Tongue (tissue), 2 donors: ENCODE measurements around the gene OSBP2. TPM values are rescaled to one million over a fixed set of nuclear protein-coding genes. Genes with fewer than 3 reads are reported as not detected.

Experiments
- DNase-seq: peaks from one replicate; pipeline ENCODE4 v3.0.0-alpha.2; 2015
- total RNA-seq: library from RNA; depleted of rRNA; stranded (reverse); fragments of >200 nt; gene quantifications from one replicate; pipeline ENCODE4 v1.2.3, GENCODE V29; 2014

Gene OSBP2
- total RNA-seq, 1 donor from 2014 or later, result 6.8 TPM

DNA sequence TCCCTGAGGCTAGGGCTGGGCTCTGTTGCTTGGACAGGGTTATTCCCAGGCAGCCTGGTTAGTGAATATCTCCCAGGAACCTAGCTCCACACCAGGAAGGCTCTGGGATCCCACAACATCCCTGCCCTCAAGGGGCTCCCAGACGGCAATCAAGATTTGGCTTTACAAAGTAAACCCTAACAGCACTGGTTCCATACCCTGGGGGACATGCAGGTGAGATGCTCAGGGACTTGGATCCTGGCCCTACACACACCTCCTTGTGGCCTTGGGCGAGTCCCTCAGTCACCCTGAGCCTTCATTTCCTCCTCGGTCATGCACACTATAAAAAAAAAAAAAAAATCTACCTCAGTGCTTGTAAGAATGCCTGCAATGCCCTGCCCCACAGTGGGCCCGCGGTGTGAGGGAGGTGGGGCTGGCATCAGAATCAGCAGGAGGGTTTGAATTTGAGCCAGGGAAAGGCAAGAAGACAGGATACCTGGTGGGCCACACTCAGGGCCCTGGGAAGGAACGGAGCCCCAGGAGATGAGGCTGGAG is 187.6 kb downstream of the OSBP2 start:
- no peak for DNase-seq

GRCh38 chr22:30882974-30883533 is 188.4 kb downstream of the OSBP2 start:
- no peak for DNase-seq

DNA sequence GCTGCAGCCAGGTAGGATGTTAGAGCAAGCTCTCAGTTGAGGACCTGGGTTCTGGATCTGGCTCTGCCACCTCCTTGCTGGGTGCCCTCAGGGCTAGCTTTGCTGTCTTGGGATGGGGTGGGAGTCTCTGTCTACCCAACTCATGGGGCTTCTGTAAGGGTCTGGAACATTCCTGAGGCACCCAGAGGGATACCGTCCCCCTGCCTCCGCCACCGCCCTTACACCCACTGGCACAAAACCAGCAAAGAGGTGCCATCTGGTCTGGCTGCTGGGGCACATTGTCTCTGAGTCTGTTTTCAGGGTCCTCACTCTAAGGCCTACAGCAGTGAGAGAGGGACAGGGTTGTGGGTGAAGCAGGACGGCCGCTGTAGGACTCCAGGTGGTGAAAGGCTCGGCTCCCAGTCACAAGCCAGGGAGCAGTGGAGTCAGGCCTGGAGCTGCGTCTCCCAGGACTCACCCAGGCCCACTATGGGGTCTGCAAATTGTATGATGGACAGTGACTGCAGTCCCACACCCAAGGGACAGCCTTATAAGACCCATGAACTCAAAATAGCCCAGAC is 189.0 kb downstream of the OSBP2 start:
- no peak for DNase-seq

DNA sequence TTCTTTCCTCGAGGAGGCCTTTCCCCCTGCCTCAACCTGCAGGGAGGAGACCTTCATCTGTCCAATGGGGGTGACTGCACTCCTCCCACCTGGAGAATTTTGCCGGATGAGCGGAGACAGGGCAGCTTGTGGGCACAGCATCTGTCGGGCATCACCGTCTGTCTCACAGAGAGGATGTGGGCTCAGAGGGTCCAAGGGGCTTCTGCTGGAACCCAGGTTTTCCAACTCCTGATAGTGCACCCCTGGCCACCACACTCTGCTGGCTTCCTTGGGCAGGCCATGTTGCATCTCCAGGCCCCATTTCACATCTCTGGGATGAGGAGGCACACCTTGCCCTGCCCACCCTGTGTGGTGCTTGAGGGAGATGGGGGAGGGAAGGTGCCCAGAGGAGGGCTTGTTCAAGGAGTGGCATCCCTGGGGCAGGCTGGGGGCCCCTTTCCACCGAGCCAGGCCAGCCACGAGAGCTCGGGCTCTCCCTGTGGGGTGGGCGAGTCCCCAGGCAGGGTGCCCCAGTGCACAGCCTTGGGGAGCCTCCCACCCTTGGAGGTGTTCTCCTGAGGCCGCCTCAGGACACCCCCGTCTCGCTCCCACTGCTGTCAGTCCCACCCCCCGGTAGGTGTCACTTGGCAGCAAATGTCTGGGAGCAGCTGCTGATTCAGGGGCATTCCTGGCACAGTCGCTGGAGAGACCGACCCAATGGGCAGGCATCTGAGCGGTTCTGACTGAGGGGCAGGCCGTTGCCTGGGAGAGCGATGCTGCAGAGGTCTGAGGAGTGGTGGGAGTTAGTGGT is 189.7 kb downstream of the OSBP2 start:
- no peak for DNase-seq

GRCh38 chr22:30885001-30885366 is 190.3 kb downstream of the OSBP2 start:
- no peak for DNase-seq

- no peak for DNase-seq
Measured at GRCh38 chr22:30885591-30885990, 190.9 kb downstream of the OSBP2 start.

GRCh38 chr22:30887453-30887852 is 192.8 kb downstream of the OSBP2 start:
- no peak for DNase-seq

DNA sequence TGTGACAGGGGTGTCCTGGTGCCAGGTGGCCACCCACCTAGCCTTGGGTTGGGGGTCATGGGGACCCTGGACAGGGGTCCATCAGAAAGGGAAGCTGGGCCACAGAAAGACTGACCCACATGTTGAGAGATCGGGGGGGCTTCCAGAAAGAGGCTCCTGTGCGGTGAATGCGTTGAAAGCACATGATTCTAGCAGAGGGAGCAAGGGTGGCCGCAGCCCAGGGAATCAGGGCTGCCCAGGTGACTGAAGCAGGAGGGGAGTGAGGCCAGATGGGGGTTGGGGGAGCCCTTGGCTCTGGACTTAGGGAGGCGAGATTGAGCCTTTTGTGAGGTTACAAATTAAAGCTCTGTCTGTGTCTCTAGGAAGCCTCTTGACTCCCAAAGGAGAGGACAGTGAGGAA is 193.2 kb downstream of the OSBP2 start:
- DNase-seq, result no peak

- no peak for DNase-seq
Measured at GRCh38 chr22:30889268-30889995, 194.8 kb downstream of the OSBP2 start.

DNA sequence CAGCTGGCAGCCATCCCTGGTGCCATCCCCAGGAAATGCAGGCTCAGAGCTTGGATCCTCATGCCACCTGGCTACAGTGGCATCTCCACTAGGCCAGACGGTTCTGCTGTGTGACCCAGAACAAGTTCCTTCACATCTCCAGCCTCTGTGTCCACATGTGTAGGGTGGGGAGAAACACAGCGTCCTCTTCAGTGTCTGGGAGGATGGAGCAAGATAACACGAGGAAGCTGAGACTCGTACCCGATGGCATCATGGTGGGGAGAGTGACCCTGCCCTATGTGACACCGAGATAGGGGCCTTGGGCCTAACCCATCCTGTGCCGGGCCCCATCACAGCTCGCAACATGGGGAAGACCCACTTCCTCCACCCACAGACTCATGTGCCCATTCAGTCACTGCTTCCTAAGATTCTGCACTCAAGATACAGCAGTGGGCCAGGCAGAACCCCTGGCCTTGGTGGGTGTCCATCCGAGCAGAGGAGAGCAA is 195.4 kb downstream of the OSBP2 start:
- no peak for DNase-seq

GRCh38 chr22:30890686-30891442 is 196.2 kb downstream of the OSBP2 start:
- no peak for DNase-seq

DNA sequence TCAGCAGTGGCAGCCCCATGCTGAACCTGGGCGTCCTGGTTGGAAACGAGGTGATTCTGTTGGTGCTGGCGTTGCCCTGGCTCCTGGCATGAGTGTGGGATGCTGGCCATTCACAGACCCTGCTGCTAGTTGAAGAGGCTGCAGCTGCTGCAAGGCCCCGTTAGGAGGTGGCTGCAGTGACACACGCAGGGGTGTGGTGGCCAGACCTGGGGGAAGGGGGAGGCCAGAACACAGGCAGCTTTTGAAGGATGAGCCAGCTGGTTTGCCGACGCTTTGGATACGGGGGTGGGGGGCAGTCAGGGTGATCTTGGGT is 196.7 kb downstream of the OSBP2 start:
- peak; percentile 19 for DNase-seq

DNA sequence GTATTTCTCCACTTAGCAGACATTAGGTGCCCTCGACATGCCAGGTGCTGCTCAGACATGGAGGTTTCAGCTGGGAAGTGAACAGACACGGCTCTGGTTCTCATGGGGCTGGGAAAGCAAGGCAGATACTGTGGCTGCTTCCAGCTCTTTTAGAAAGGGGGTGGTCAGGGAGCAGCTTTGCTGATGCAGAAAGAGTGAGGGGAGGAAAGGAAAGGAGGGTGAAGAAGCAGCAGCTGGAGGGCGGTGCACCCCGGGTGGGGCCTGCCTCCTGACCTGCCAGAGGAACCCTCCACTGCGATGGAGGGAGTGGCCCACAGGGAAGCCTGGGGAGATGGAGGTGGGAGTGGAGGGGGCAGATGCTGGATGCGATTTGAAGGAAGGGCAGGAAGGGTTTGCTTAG is 197.1 kb downstream of the OSBP2 start:
- DNase-seq, result no peak

GRCh38 chr22:30892286-30892685 is 197.6 kb downstream of the OSBP2 start:
- DNase-seq, result no peak

- DNase-seq, result no peak
Measured at GRCh38 chr22:30892731-30893221, 198.1 kb downstream of the OSBP2 start.

GRCh38 chr22:30893434-30894370 is 199.0 kb downstream of the OSBP2 start:
- DNase-seq, result no peak

DNA sequence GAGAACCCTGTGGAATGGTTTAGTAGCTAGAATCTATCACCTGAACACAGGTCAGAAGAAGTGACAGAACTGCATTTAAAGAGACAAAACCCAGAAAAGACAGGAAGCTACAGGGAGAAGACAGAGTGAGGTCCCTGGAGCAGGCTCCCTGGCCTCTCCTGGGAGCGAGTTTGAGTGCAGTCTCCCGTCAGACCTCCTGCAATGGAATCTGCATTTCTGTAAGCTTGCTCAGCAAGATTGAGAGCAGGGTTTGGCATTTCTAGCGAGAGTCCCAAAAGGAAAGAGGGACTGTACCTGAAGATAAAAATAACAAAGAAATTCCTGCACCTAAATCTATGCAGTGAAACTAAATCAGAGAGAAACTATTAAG is 199.7 kb downstream of the OSBP2 start:
- no peak for DNase-seq

DNA sequence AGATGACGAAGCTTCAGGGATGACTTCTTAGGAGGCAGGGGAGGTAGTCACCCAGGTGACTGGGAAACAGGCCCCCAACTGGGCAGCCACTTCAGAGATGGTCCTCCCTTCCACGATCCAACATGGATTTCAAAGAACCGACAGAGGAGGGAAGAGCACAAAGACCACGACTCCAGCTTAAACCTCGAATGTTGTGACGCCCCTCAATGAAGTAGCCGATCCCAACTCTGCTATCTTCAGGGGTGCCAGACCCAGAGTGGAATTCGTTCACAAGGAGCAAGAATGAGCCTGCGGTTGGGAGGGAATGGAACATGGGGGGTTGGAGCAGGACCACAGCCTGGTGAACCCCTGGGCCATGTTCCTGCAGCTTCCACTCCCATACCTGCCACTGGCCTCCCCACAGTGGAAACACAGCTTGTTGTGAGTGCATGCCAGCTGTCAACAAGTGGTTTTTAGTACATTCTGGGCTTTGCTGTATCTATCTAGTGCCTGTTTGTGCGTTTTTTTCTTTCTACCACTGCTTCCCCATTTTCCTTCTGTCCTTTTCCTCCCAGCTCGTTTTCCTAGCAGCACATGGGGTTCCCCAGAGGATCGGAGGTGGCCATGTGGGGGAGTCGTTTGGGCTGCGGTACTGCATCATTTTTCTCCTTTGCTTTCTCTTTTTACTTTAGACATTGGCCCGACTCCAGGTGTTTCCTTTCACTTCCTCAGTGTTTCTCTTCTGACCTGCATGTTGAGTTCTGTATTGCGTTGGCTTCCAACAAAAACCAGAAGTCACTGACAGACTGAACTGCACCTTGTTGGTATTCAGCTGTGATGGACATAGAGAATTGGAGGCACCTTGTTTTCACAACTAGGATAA is 208.1 kb downstream of the OSBP2 start:
- no peak for DNase-seq

GRCh38 chr22:30903876-30904460 is 209.3 kb downstream of the OSBP2 start:
- no peak for DNase-seq
